ENCODE results near the gene SOX6.

Gene SOX6

GRCh38 chr11:16365581-16366228, 9.4 kb upstream of the SOX6 start:
- Histone ChIP-seq H3K27ac (ENCODE audit: low read depth, low read length) (no peak overlapping the region), H3K4me2 (ENCODE audit: low read length) (no peak overlapping the region), H3K36me3 (ENCODE audit: control insufficient read depth, low read length) (no peaks in the 10 kb centered on the region), H3F3A (ENCODE audit: control insufficient read depth, insufficient read depth) (no peaks in the 10 kb centered on the region), H3K79me2 (ENCODE audit: control insufficient read depth, low read length) (no peaks in the 10 kb centered on the region), H4K20me1 (ENCODE audit: control insufficient read depth, insufficient read depth, low read depth, low read length) (no peaks in the 10 kb centered on the region), H3K9me3 (ENCODE audit: control insufficient read depth, insufficient read depth, low read length) (no peaks in the 10 kb centered on the region), H3K4me3 (ENCODE audit: low read length) (no peak overlapping the region), H3K27me3 (ENCODE audit: control insufficient read depth, low read length) (no peaks in the 10 kb centered on the region), H3K4me1 (ENCODE audit: control insufficient read depth, low read length) (no peaks in the 10 kb centered on the region), H3K9me2 (replicated peaks; ENCODE audit: control insufficient read depth, low read length) (no peaks in the 10 kb centered on the region)
- TF ChIP-seq EZH2phosphoT487 (IDR thresholded peaks at IDR 0.05; ENCODE audit: borderline replicate concordance, low read length) (no peak), CTCF (IDR thresholded peaks at IDR 0.05; ENCODE audit: low read depth, low read length, poor library complexity, severe bottlenecking) (no peak)

GRCh38 chr11:16364254-16364653, 7.9 kb upstream of the SOX6 start:
- Histone ChIP-seq H3K27ac (ENCODE audit: low read depth, low read length) (no peak overlapping the region), H3K4me1 (ENCODE audit: control insufficient read depth, low read length) (no peaks in the 10 kb centered on the region), H4K20me1 (ENCODE audit: control insufficient read depth, insufficient read depth, low read depth, low read length) (no peaks in the 10 kb centered on the region), H3K9me2 (replicated peaks; ENCODE audit: control insufficient read depth, low read length) (no peaks in the 10 kb centered on the region), H3K4me2 (ENCODE audit: low read length) (no peak overlapping the region), H3K4me3 (ENCODE audit: low read length) (no peak overlapping the region), H3K36me3 (ENCODE audit: control insufficient read depth, low read length) (no peaks in the 10 kb centered on the region), H3K79me2 (ENCODE audit: control insufficient read depth, low read length) (no peaks in the 10 kb centered on the region), H3K9me3 (ENCODE audit: control insufficient read depth, insufficient read depth, low read length) (no peaks in the 10 kb centered on the region), H3K27me3 (ENCODE audit: control insufficient read depth, low read length) (no peaks in the 10 kb centered on the region), H3F3A (ENCODE audit: control insufficient read depth, insufficient read depth) (no peaks in the 10 kb centered on the region)
- TF ChIP-seq CTCF (IDR thresholded peaks at IDR 0.05; ENCODE audit: low read depth, low read length, poor library complexity, severe bottlenecking) (no peak), EZH2phosphoT487 (IDR thresholded peaks at IDR 0.05; ENCODE audit: borderline replicate concordance, low read length) (no peak)

- Histone ChIP-seq H3K4me3 (ENCODE audit: low read length) (no peak overlapping the region), H4K20me1 (ENCODE audit: control insufficient read depth, insufficient read depth, low read depth, low read length) (no peaks in the 10 kb centered on the region), H3K79me2 (ENCODE audit: control insufficient read depth, low read length) (no peaks in the 10 kb centered on the region), H3K27ac (ENCODE audit: low read depth, low read length) (no peak overlapping the region), H3K4me1 (ENCODE audit: control insufficient read depth, low read length) (no peaks in the 10 kb centered on the region), H3K9me2 (replicated peaks; ENCODE audit: control insufficient read depth, low read length) (no peaks in the 10 kb centered on the region), H3K4me2 (ENCODE audit: low read length) (no peak overlapping the region), H3K27me3 (ENCODE audit: control insufficient read depth, low read length) (no peaks in the 10 kb centered on the region), H3F3A (ENCODE audit: control insufficient read depth, insufficient read depth) (no peaks in the 10 kb centered on the region), H3K9me3 (ENCODE audit: control insufficient read depth, insufficient read depth, low read length) (no peaks in the 10 kb centered on the region), H3K36me3 (ENCODE audit: control insufficient read depth, low read length) (no peaks in the 10 kb centered on the region)
- TF ChIP-seq CTCF (IDR thresholded peaks at IDR 0.05; ENCODE audit: low read depth, low read length, poor library complexity, severe bottlenecking) (no peak), EZH2phosphoT487 (IDR thresholded peaks at IDR 0.05; ENCODE audit: borderline replicate concordance, low read length) (no peak)
These were observed 7.4 kb upstream of the SOX6 start for GRCh38 chr11:16363706-16364105.
